ENCODE data around the gene MLST8. TPM values are rescaled to one million over a fixed set of nuclear protein-coding genes. Genes with fewer than 3 reads are reported as not detected.
A peak's percentile ranks its signal among the peaks of the same experiment; 100 is the strongest.

The MLST8 gene
- total RNA-seq, 1 experiment from 2014 or later = 58.7 TPM

GRCh38 chr16:2194852-2195321 lies 10.4 kb upstream of the MLST8 start:
- TF ChIP-seq CTCF (IDR thresholded peaks at IDR 0.05 in 2 of 3, conservative IDR thresholded peaks at IDR 0.05 in 1 of 3; ENCODE audit: borderline replicate concordance in 1 of 3, insufficient read depth in 1 of 3, low read depth in 2 of 3, low read length in 2 of 3) (peak; percentile 62 to 73 (median 63)), SIN3A (IDR thresholded peaks at IDR 0.05; ENCODE audit: low read depth) (no peak), RAD21 (IDR thresholded peaks at IDR 0.05; ENCODE audit: low read depth) (peak; percentile 93)
- no peaks in the 10 kb centered on the region for H3K79me2 ChIP-seq (ENCODE audit: insufficient read depth, low read length)
- peak overlapping the region; percentile 88 for H3K4me2 ChIP-seq (ENCODE audit: low read length)
- H3K27me3 ChIP-seq (ENCODE audit: insufficient read depth, low read length) = no peaks in the 10 kb centered on the region
- ATAC-seq = peak; percentile 81
- no TSS peak for BruUV-seq (replicated peaks)
- no peaks in the 10 kb centered on the region for H3K9me3 ChIP-seq (ENCODE audit: control insufficient read depth in 1 of 2, insufficient read depth in 1 of 2, low read depth in 1 of 2, low read length in 2 of 2)
- no peak overlapping the region for H2AFZ ChIP-seq (ENCODE audit: low read depth, low read length, poor library complexity, severe bottlenecking)
- H4K20me1 ChIP-seq (ENCODE audit: insufficient read depth) = no peaks in the 10 kb centered on the region
- H3K36me3 ChIP-seq (ENCODE audit: control insufficient read depth in 1 of 2, insufficient read depth in 2 of 2, low read length in 2 of 2) = no peaks in the 10 kb centered on the region
- ChIA-PET CTCF (interaction anchor here (0.6 to 3.5 kb wide), 9 partner anchors 10 to 680 kb away, joined by 3 to 24 read pairs (median 4); partner anchors contain the start of genes ECI1, MLST8, PGP and TBC1D24), RAD21 (ENCODE audit: low non-redundant PET in 1 of 2, low total read pairs in 2 of 2, uncharacterized antibody in 2 of 2, unreplicated experiment in 2 of 2) (interaction anchor here (0.8 to 1.6 kb wide), 5 partner anchors 20 to 307 kb away, joined by 3 to 6 read pairs (median 5); partner anchors contain the start of genes ECI1 (in 1 of the 2) and PGP (in 1 of the 2)), POLR2A (interaction anchor here (1.0 to 1.6 kb wide), 4 partner anchors 28 to 56 kb away, joined by 4 to 11 read pairs (median 6); partner anchors contain the start of genes E4F1, ECI1 and TRAF7)
- no peak for DNase-seq (ENCODE audit: low read depth, low spot score)
- no peak overlapping the region; the same call in 1 of the 2 replicates for H3K27ac ChIP-seq (ENCODE audit: low read depth, low read length)
- H3K4me1 ChIP-seq (ENCODE audit: control insufficient read depth in 1 of 2, insufficient read depth in 2 of 2, low read length in 2 of 2) = peaks cover 5 to 19% of the 10 kb centered on the region in 2 experiments
- no peaks in the 10 kb centered on the region for H3K9me2 ChIP-seq (ENCODE audit: insufficient read depth)
- intact Hi-C loops (cut with micrococcal nuclease) = loop anchor here (2.0 to 10.0 kb wide), 2 partner anchors 56 to 310 kb away; partner anchors contain the start of gene ECI1
- no peak overlapping the region for H3K9ac ChIP-seq (ENCODE audit: low read length)
- no peak overlapping the region for H3K4me3 ChIP-seq (replicated peaks in 1 of 2; ENCODE audit: low read depth in 1 of 2, low read length in 2 of 2)
